Measurements from ENCODE around the gene REEP1. TPM values are rescaled to one million over a fixed set of nuclear protein-coding genes. Genes with fewer than 3 reads are reported as not detected.

The REEP1 gene
- total RNA-seq, 2 donors from 2014 or later, result 20.9 to 22.7 TPM

DNA sequence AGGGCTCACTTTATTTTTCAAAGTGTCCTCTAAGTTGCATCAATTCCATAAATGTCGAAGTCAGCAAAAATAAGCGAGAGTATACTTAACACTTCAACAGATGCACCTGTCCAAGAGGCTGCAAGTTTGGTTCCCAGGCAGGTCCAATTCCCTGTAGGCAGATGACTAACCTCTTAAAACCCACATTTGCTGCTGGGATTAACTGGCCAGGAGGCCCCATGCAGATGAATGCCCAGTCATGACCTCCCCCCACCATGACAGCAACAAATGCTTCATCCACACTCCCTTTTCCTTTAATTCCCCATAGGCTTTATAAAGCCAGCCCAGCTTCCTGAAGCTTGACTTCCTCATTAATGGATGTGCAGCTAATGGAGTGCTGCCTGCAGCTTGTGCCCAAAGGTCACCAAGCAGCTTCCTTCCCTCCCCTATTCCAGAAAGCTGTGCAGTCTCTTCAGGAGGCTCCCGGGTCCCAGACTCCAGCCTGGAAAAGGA is 35.7 kb downstream of the REEP1 start:
- Histone ChIP-seq H3K27me3 (replicated peaks; ENCODE audit: insufficient read depth) (no peaks in the 10 kb centered on the region), H3K9me3 (no peaks in the 10 kb centered on the region), H3K36me3 (no peaks in the 10 kb centered on the region), H3K4me1 (ENCODE audit: control insufficient read depth in 1 of 2, low read depth in 2 of 2) (peaks cover 16 to 52% of the 10 kb centered on the region in 2 donors), H3K27ac (no peak overlapping the region), H3K4me3 (no peak overlapping the region)
- DNase-seq (ENCODE audit: low spot score), result no peak
- ATAC-seq (ENCODE audit: insufficient number of reproducible peaks, low FRiP score, low read depth), result no peak
- TF ChIP-seq, protein P1, sequence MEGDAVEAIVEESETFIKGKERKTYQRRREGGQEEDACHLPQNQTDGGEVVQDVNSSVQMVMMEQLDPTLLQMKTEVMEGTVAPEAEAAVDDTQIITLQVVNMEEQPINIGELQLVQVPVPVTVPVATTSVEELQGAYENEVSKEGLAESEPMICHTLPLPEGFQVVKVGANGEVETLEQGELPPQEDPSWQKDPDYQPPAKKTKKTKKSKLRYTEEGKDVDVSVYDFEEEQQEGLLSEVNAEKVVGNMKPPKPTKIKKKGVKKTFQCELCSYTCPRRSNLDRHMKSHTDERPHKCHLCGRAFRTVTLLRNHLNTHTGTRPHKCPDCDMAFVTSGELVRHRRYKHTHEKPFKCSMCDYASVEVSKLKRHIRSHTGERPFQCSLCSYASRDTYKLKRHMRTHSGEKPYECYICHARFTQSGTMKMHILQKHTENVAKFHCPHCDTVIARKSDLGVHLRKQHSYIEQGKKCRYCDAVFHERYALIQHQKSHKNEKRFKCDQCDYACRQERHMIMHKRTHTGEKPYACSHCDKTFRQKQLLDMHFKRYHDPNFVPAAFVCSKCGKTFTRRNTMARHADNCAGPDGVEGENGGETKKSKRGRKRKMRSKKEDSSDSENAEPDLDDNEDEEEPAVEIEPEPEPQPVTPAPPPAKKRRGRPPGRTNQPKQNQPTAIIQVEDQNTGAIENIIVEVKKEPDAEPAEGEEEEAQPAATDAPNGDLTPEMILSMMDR (IDR thresholded peaks at IDR 0.05), result no peak

DNA sequence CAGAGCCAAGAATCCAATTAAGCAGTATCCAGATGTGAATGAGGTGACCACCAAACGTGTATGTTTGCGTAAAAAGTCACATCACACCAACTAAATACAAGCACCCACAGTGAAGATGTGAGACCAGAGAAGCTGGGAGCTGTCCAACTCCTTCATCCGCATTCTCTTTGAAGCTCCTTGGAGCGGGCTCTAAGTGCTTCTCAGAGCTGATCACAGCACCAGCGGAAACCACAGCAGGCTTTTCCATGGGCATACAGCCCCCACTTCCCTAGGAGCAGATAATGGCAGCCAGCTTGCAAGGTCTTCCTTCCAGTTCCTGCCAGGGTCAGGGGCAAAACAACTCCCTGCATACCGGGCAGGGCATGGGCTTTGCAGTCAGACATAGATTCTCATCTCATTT is 36.4 kb downstream of the REEP1 start:
- DNase-seq (ENCODE audit: low spot score), result no peak
- no peak overlapping the region for H3K27ac ChIP-seq
- TF ChIP-seq, protein P1 (IDR thresholded peaks at IDR 0.05), result no peak

DNA sequence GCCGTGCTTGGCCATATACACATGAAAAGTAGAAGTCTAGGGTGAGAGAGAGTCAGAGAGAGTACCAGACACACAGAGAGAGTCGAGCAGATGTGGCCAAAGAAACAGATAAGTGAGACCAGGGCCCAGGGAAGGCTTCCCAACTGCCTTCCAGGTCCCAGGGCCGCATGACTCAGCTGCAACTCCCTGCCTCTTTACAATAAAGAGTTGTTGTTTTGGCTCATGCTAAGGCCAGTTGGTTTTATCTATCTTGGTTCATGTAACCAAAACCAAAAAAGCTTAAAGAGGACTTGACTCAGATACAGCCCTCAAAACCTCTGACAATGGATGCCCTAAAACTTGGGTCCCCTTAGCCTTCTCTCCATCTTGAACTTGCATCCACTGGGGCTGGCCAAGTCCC is 36.9 kb downstream of the REEP1 start:
- DNase-seq (ENCODE audit: low spot score) (no peak), ATAC-seq (ENCODE audit: insufficient number of reproducible peaks, low FRiP score, low read depth) (no peak)
- Histone ChIP-seq H3K27ac (peak overlapping the region in 1 of 2 donors; percentile 28), H3K9me3 (no peaks in the 10 kb centered on the region), H3K4me1 (ENCODE audit: control insufficient read depth in 1 of 2, low read depth in 2 of 2) (peaks cover 16 to 41% of the 10 kb centered on the region in 2 donors), H3K36me3 (no peaks in the 10 kb centered on the region), H3K4me3 (no peak overlapping the region), H3K27me3 (replicated peaks; ENCODE audit: insufficient read depth) (no peaks in the 10 kb centered on the region)
- TF ChIP-seq, protein P1 (IDR thresholded peaks at IDR 0.05), result no peak

More for the DNA sequence above, 36.4 kb downstream of the REEP1 start:
- no peak for ATAC-seq (ENCODE audit: insufficient number of reproducible peaks, low FRiP score, low read depth)
- Histone ChIP-seq H3K4me3 (no peak overlapping the region), H3K9me3 (no peaks in the 10 kb centered on the region), H3K4me1 (ENCODE audit: control insufficient read depth in 1 of 2, low read depth in 2 of 2) (peaks cover 16 to 46% of the 10 kb centered on the region in 2 donors), H3K36me3 (no peaks in the 10 kb centered on the region), H3K27me3 (replicated peaks; ENCODE audit: insufficient read depth) (no peaks in the 10 kb centered on the region)

DNA sequence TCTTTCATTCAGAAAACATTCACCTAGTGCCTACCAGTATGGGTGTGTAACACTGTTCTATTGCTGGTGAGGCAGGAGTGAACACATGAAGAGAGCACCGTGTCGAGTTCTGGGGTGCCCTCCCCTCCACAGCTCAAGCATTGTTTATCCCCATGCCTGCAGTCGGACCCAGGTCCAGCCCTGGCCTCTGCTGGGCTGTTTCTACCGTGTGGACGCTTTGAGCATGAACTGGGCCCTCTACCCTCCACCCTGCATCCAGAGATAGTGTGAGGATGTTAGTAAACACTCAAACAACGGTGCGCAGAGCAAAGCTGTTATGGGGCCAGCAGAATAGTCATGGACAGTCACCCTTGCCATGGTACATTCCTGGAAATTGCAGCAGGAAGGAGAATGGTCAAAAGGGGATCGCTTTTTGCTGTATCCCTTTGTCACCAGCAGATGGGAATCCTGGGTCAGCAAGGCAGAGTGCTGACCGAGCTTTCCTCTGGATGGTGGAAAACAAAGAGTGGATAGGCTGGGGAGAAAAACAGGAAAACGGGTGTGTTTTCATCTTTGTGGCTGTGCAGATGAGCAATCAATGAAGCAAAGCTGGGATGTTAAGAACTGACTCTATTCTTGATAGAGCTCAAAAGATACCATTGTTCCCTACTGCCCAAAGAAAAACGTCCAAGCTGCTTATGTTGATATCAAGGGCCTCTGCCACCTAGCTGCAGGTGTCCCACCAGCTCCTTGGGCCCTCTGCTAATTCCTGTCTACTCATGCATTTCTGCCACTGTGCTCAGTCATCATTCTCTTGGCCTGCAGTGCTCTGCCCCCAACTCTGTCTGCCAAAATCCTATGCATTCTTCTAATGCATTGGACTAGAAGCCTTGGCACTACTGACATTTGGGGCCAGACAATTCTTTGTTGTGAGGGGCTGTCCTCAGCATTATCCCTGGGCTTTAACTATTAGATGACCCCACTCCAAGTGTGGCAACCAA is 38.7 kb downstream of the REEP1 start:
- Histone ChIP-seq H3K4me3 (no peak overlapping the region), H3K36me3 (no peaks in the 10 kb centered on the region), H3K27ac (peak overlapping the region; percentile 64 to 81), H3K27me3 (replicated peaks; ENCODE audit: insufficient read depth) (no peaks in the 10 kb centered on the region), H3K4me1 (ENCODE audit: control insufficient read depth in 1 of 2, low read depth in 2 of 2) (peaks cover 16 to 40% of the 10 kb centered on the region in 2 donors), H3K9me3 (no peaks in the 10 kb centered on the region)
- TF ChIP-seq, protein P1 (IDR thresholded peaks at IDR 0.05), result peak; percentile 24
- ATAC-seq (ENCODE audit: insufficient number of reproducible peaks, low FRiP score, low read depth) (no peak), DNase-seq (ENCODE audit: low spot score) (no peak)

GRCh38 chr2:86297382-86298147 is 39.9 kb downstream of the REEP1 start:
- ATAC-seq (ENCODE audit: insufficient number of reproducible peaks, low FRiP score, low read depth) (no peak), DNase-seq (ENCODE audit: low spot score) (no peak)
- H3K4me3 ChIP-seq, result no peak overlapping the region
- H3K27ac ChIP-seq, result peak overlapping the region; percentile 64 to 81
- no peaks in the 10 kb centered on the region for H3K27me3 ChIP-seq (replicated peaks; ENCODE audit: insufficient read depth)
- TF ChIP-seq, protein P1 (IDR thresholded peaks at IDR 0.05), result peak; percentile 24
- H3K36me3 ChIP-seq, result no peaks in the 10 kb centered on the region
- peaks cover 16 to 49% of the 10 kb centered on the region in 2 donors for H3K4me1 ChIP-seq (ENCODE audit: control insufficient read depth in 1 of 2, low read depth in 2 of 2)
- H3K9me3 ChIP-seq, result no peaks in the 10 kb centered on the region
